ENCODE data around the gene ZCCHC8.
"Not testable (repeated sequence)": the region's sequence is repeated elsewhere in the genome, so short reads cannot be mapped to it uniquely, and the experiment has no call there.

Gene ZCCHC8

DNA sequence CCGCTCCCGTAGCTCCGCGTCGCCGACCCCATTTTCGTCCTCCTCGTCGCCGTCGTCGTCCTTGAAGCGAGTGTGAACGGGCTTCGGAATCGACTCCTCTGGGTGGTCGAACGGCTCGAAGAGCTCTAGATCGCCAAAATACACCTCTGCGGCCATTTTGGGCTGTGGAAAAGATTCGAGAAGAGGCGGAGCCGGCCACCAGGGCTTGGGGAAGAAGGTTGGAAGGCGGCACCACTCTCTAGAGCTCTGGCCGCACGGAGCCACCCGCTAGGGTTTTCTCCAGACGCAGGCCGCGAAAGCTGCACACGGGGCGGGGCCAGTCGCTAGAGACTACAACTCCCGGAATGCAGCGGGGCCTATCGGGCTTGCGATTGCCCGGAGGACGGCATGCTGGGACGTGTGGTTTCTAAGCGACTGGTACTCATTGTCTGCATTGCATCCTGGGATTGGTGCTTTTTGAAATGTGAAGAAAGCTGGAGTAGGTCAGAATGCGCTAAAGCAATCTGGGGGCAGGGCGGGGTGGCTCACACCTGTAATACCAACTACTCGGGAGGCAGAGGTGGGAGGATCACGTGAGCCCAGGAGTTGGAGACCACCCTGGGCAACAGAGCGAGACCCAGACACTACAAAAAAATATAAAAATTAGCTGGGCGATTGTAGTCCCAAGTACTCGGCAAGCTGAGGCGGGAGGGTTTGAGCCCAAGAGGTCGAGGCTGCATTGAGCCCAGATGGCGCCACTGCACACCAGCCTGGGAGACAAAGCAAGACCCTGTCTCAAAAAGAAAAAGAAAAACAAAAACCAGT is at the start of gene ZCCHC8:
TSS of gene ZCCHC8 (minus strand) at position 248 of the 804 bp plus-strand sequence. CDS start at position 156, 92 bp downstream.
- peak; percentile 90 to 98 (median 95) for DNase-seq (ENCODE audit: low read depth in 3 of 3)

- DNase-seq (ENCODE audit: low read depth in 3 of 3), result no peak
Observed at GRCh38 chr12:122547330-122547729, 46.6 kb upstream of the ZCCHC8 start.

DNA sequence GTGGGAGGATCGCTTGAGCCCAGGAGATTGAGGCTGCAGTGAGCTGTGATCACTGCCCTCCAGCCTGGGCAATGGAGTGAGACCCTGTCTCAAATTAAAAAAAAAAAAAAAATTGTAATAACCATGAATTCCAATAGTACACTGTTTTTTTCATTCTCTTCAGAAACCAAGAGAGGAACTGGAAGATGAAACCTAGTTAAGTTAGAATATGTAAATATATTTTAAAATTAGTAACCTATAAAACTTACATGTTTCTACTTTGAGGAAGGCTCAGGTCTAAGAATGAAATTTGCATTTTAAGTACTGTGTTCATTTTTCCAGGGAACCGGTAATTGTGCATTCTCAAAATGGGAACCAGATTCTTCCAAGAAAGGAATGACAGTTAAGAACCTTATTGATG is 45.1 kb upstream of the ZCCHC8 start:
- DNase-seq (ENCODE audit: low read depth in 3 of 3), result no peak

- DNase-seq (ENCODE audit: low read depth in 3 of 3), result no peak
Observed at GRCh38 chr12:122544537-122544936, 43.8 kb upstream of the ZCCHC8 start.

- no peak for DNase-seq (ENCODE audit: low read depth in 3 of 3)
Observed at GRCh38 chr12:122538496-122538895, 37.8 kb upstream of the ZCCHC8 start.

- no peak for DNase-seq (ENCODE audit: low read depth in 3 of 3)
Observed at GRCh38 chr12:122537021-122537420, 36.3 kb upstream of the ZCCHC8 start.

DNA sequence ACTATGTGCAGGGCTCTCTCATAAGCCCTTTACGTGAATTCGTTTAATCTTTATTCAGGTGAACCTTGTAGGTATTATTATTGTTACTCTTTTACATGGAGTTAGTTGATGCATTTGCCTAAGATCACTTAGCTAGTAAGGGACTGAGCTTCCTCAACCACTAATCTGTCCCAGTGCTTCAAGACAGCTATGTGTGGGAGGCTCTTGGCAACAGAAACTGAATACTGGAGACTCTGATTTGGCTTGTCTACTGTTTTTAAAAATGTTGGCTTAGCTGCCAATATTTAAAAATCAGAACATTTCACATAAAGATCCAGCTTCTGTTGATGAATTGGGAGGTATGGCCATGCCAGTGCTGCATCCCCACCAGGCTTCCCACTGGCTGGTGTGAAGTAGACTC is 33.1 kb upstream of the ZCCHC8 start:
- no peak for DNase-seq (ENCODE audit: low read depth in 3 of 3)

DNA sequence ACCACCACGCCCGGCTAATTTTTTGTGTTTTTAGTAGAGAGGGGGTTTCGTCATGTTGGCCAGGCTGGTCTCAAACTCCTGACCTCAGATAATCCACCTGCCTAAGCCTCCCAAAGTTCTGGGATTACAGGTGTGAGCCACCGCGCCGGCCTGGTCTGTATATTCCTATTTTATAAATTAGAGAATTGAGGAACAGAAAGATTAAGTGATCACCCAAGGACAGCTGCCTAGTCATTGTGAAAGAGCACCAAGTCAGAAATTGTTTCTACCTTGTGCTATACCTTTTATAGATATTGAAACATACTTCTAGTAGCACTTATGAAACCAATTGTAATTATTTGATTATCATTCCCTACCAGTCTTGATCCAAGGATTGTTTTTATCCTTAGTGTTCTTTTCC is 28.3 kb upstream of the ZCCHC8 start:
- DNase-seq (ENCODE audit: low read depth in 3 of 3), result no peak

DNA sequence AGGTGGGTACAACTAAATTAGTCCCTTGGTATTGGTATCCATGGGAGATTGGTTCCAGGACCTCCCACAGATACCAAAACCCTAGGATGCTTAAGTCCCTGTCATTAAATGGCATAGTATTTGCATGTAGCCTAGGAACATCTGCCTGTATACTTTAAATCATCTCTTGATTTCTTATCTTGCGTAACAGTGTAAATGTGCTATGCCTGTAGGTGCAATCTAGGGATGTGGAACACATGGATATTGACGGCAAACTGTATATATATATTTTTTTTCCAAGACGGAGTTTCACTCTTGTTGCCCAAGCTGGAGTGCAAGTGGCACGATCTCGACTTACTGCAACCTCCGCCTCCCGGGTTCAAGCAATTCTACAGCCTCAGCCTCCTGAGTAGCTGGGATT is 27.9 kb upstream of the ZCCHC8 start:
- DNase-seq (ENCODE audit: low read depth in 3 of 3), result no peak

GRCh38 chr12:122527478-122527944 is 26.8 kb upstream of the ZCCHC8 start:
- DNase-seq (ENCODE audit: low read depth in 3 of 3), result peak; percentile 5 to 21 (median 16)

GRCh38 chr12:122526683-122527477 is 26.1 kb upstream of the ZCCHC8 start, which contains the start of the genes KNTC1 and RSRC2:
Gene KNTC1 (plus strand): TSS chr12:122527249. CDS start chr12:122530064, 2,815 bp downstream.
Gene RSRC2 (minus strand): TSS chr12:122526936. CDS start chr12:122526853, 83 bp downstream.
- DNase-seq (ENCODE audit: low read depth in 3 of 3), result peak; percentile 95 to 99 (median 97)

DNA sequence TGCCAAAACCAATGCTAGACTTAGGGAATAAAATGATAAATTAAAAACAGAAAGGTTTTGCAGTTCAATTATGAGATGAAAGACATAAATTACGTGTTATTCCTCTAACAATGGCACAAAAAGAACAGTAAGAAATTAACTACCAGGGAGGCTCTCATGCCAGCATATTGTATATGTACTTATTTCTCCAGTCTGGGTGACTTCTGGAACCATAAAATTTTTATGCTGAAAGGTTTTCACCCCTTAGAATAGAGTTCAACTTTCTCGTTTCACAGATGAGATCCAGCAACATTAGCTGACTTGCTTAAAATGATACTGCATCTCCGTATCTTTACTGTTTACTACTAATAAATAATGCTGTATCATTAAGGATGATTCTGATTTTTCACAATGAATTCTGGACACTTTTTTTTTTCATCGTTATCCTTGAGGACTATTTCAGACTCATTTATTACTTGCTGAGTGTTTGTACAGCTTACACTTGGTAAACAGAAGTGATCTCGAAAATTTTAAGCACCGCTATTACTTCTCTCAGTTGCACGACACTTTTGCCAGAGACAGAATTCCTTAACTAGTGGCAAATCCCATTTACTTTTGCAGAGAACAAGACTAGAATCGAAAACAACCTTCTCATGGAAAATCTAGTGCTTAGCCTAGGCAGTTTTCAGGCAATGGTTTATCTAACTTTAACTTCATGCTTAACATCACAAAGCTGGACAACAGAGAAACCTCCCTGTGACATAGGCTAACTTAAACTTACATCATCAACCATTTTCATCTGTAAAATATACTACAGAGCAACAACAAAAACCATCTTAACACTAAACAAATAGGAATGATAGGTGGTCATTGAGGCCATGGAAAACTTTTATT is 23.4 kb upstream of the ZCCHC8 start:
- DNase-seq (ENCODE audit: low read depth in 3 of 3), result no peak

DNA sequence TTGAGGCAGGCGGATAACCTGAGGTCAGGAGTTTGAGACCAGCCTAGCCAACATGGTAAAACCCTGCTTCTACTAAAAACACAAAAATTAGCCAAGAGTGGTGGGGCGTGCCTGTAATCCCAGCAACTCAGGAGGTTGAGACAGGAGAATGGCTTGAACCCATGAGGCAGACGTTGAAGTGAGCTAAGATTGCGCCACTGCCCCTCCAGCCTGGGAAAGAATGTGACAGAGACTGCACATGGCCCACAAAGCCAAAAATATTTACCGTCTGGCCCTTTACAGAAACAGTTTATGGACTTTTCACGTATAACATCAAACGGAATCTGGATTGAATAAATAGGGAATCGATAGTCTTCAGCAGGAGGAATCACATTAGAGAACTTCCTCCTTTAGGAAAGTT is 22.5 kb upstream of the ZCCHC8 start:
- no peak for DNase-seq (ENCODE audit: low read depth in 3 of 3)

DNA sequence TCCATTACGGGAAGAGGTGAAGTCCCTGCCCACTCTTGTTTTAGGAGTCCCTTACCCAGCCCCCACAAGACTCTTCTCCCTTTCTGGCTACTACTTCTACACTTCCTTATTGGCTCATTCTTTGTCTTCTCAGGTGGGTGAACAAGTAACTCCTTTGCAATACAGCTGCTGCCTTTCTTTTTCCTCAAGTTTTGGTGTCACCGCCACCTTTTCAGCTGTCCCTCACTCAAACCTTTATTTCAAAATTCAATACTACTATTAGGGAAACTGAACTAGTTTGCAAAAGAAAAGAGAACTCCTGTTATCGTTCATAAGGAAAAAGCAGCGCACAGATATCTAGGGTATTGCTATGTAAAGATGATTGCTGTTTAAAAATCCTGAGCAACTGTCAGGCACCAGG is 19.9 kb upstream of the ZCCHC8 start:
- no peak for DNase-seq (ENCODE audit: low read depth in 3 of 3)

DNA sequence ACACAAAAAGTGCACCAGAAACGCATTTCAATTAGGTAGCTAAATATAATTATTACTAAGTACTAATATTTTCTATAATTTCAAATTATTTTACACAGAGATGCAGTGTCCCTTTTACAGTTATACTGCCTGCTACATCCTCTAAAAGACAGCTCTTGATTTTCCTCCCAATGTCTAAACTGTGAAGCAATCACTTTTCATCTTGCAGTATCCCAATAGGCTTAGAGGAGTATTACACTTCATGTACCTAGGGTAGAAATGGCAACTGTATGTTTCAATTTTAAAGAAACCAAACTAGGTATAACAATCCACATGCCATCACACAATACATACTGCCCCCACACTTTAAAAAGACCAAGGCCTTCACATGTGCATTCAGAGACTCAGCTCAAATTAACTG is 18.7 kb upstream of the ZCCHC8 start:
- DNase-seq (ENCODE audit: low read depth in 3 of 3), result no peak

GRCh38 chr12:122518908-122519307 is 18.2 kb upstream of the ZCCHC8 start:
- DNase-seq (ENCODE audit: low read depth in 3 of 3), result no peak

GRCh38 chr12:122517877-122518276 is 17.1 kb upstream of the ZCCHC8 start:
- no peak for DNase-seq (ENCODE audit: low read depth in 3 of 3)

DNA sequence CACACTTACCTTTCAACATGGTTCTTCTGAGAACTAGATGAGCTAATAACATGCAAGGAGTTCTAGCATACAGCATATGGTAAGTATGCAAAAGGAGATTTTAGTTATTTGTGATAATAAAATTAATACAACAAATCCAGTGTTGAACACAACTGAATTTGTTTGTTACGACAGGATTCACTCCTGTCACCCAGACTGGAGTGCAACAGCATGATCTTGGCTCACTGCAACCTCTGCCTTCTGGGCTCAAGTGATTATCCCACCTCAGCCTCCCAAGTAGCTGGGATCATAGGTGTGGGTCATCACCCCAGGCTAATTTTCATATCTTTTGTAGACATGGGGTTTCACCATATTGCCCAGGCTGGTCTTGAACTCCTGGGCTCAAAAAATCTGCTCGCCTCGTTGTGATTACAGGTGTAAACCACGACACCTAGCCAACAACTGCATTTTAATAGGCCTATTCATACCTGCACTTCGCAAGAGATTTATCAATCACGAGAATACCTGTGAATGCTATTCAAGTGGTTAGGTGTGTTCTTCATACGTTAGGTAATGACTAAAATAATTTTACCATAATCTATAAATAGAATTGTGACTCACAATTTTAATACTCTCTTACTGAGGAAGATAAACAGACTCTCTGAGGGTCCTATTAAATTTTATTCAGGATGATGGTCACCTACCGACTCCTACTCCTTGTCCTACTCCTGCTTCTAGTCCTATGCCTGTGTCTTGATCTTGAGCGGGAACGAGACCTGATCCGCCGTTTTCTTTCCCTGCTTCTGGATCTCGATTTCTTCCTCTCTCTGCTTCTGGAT is 16.0 kb upstream of the ZCCHC8 start:
- no peak for DNase-seq (ENCODE audit: low read depth in 3 of 3)

DNA sequence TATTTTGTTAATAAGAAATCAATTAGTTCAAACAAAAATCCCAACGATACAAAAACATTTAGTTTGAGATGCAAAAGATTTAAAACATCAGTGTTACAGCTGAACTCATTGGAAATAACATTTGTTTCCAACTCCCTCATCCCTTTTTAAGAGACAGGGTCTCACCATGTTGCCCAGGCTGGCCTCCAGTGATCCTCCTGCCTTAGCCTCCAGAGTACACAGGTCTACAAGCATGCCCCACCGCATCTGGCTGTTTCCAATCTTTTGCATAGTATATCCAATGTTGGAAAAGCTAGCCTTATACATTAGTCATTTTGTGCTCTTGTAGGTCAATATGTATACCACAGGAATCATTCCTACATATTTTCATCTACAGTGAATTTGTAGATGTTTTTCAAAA is 14.5 kb upstream of the ZCCHC8 start:
- no peak for DNase-seq (ENCODE audit: low read depth in 3 of 3)

- no peak for DNase-seq (ENCODE audit: low read depth in 3 of 3)
Observed at GRCh38 chr12:122513660-122514059, 12.9 kb upstream of the ZCCHC8 start.

GRCh38 chr12:122513028-122513427 is 12.3 kb upstream of the ZCCHC8 start:
- DNase-seq (ENCODE audit: low read depth in 3 of 3), result not testable (repeated sequence)
